SK-N-MC (cell line): Measurements from ENCODE around the gene PPT2.
A peak's percentile ranks its signal among the peaks of the same experiment; 100 is the strongest.

Experiments used
- DNase-seq: peaks from one replicate; pipeline ENCODE4 v3.0.0-alpha.2; 2011; ENCODE audit warnings: low read depth, low spot score
- H3K27ac ChIP-seq: fragments of 200-600 bp; sonication (generic); 2 replicates; pipeline ENCODE4 v1.5.1; 2016; ENCODE audit warnings: mixed run types
- H3K36me3 ChIP-seq: fragments of 200-600 bp; sonication (generic); 2 replicates; pipeline ENCODE4 v1.6.1; 2017; ENCODE audit warnings: antibody characterized with exemption, low read length, mixed read lengths; ENCODE audit not compliant: insufficient read depth
- H3K4me3 ChIP-seq: fragments of 200-600 bp; sonication (generic); 2 replicates; pipeline ENCODE4 v1.5.1; 2016
- H3K9ac ChIP-seq: fragments of 200-600 bp; sonication (generic); 2 replicates; pipeline ENCODE4 v1.8.0; 2017; ENCODE audit warnings: mixed run types, mixed read lengths; ENCODE audit not compliant: insufficient read length
- H3K9me3 ChIP-seq: fragments of 200-600 bp; sonication (generic); 2 replicates; pipeline ENCODE4 v1.6.1; 2017; ENCODE audit warnings: low read depth, mild to moderate bottlenecking, antibody characterized with exemption, low read length, moderate library complexity, mixed read lengths
- EZH2 ChIP-seq: fragments of 200-600 bp; sonication (generic); IDR thresholded peaks from one replicate; pipeline ENCODE4 v1.6.1; 2017; ENCODE audit warnings: antibody characterized with exemption
- FOXP2 ChIP-seq: optimal IDR thresholded peaks from 2 replicates; pipeline ENCODE3; 2011; ENCODE audit warnings: mild to moderate bottlenecking, moderate library complexity; ENCODE audit not compliant: insufficient read depth; ENCODE audit errors: extremely low read length, control extremely low read depth
- POLR2AphosphoS5 ChIP-seq: IDR thresholded peaks from 2 replicates; pipeline ENCODE4 v1.6.1; 2012; ENCODE audit warnings: mild to moderate bottlenecking, low read depth, low read length, borderline replicate concordance

PPT2 gene

DNA sequence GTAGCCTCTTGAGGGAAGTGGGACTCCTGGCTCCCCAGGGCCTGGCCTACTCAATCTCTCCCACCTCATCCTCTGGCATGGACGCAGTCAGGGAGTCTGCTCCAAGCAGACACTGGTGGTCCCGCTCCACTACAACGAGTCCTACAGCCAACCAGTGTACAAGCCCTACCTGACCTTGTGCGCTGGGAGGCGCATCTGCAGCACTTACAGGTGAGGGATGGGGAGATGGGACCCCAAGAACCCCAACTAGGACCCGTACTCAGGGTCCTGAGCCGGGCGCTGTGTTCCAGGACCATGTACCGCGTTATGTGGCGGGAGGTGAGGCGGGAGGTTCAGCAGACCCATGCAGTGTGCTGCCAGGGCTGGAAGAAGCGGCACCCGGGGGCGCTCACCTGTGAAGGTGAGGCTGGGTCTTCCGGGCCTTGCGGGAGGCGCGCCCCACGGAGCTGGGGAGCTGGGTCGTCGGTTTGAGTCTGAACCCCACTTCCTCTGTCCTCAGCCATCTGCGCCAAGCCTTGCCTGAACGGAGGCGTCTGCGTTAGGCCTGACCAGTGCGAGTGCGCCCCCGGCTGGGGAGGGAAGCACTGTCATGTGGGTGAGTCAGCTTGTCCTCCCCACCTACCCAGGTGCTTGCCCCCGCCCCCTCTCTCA lies 12.6 kb downstream of the PPT2 start:
- peaks cover 47% of the 10 kb centered on the region for H3K36me3 ChIP-seq
- H3K27ac ChIP-seq, result no peak overlapping the region

GRCh38 chr6:32167154-32167760 lies 13.3 kb downstream of the PPT2 start:
- H3K4me3 ChIP-seq, result no peak overlapping the region
- H3K9ac ChIP-seq, result no peak overlapping the region
- TF ChIP-seq EZH2 (no peak), FOXP2 (no peak), POLR2AphosphoS5 (no peak)
- no peak for DNase-seq
- H3K36me3 ChIP-seq, result peaks cover 48% of the 10 kb centered on the region
- no peak overlapping the region for H3K27ac ChIP-seq
- H3K9me3 ChIP-seq, result no peaks in the 10 kb centered on the region

More for the DNA sequence above, 12.6 kb downstream of the PPT2 start:
- no peak for DNase-seq
- Histone ChIP-seq H3K4me3 (no peak overlapping the region), H3K9ac (no peak overlapping the region), H3K9me3 (no peaks in the 10 kb centered on the region)
- TF ChIP-seq POLR2AphosphoS5, result peak; percentile 1; the same call in 1 of the 2 replicates
- TF ChIP-seq EZH2, result no peak
- no peak for TF ChIP-seq FOXP2

- TF ChIP-seq POLR2AphosphoS5 (no peak), FOXP2 (no peak), EZH2 (no peak)
- Histone ChIP-seq H3K9me3 (no peaks in the 10 kb centered on the region), H3K36me3 (peaks cover 47% of the 10 kb centered on the region), H3K4me3 (no peak overlapping the region), H3K27ac (peak overlapping the region; percentile 22; the same call in 1 of the 2 replicates), H3K9ac (no peak overlapping the region)
- no peak for DNase-seq
These were observed 13.9 kb downstream of the PPT2 start for GRCh38 chr6:32167761-32168262.

- Histone ChIP-seq H3K36me3 (peaks cover 45% of the 10 kb centered on the region), H3K9ac (no peak overlapping the region), H3K9me3 (no peaks in the 10 kb centered on the region), H3K4me3 (no peak overlapping the region), H3K27ac (0 out of 2 replicates have a peak overlapping the region, but pooled peaks have one; percentile 22)
- no peak for TF ChIP-seq EZH2
- no peak for TF ChIP-seq FOXP2
- TF ChIP-seq POLR2AphosphoS5, result no peak
- no peak for DNase-seq
These were observed 14.4 kb downstream of the PPT2 start for GRCh38 chr6:32168350-32168749.

DNA sequence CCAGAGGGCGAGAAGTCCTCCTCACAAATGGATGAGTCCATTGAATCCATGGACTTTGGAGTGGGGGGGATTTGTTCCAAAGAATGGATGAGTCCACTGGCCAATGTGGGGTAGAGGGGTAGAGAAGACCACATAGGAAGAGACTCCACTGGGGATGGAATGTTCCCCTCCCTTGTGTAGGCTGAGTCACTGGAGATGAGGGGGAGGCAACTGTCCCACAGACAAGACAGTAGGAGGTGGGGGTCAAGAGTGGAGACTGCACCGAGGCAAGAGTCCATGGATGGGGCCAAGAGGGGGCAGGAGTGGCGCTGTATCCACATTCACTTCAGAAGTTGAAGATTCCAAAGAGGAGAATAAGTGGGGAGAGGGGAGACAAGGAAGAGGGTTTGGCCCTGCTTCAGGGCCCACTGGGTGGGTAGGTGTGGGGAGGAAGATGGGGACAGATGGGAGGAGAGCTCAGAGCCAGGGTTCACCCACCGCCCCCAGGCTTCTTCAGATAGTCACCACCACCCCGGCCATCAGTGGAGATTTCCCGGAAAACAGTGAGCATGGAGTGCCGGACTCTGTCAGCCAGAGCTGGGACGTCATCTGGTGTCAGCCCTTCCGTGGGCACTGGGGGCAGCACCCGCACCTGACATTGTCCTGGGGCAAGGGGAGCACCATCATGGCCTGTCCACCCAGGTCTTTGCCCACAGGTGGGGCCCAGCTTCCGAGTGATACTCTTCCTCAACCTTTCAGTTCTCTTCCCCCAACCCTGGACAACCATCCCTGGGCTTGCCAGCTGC lies 15.1 kb downstream of the PPT2 start:
- TF ChIP-seq FOXP2 (no peak), EZH2 (no peak), POLR2AphosphoS5 (peak; percentile 15; the same call in 1 of the 2 replicates)

DNA sequence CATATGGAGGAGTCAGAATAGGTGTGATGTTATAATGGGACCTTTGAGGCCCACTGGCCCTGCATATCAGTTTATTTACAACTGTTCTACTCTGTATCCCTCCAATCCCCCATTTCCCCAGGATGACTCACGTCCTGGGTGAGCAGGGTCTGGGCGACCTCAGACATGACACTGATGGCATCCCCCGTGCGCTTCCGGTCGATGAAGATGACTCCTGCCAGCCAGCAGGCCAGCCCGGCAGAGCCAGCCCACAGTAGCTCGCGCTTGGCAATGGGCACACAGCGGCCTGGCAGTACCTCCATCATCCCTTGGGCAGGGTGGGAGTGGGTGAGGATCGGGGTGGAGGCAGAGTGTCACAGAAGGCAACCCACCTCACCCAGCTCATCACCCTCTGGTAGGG lies 16.4 kb downstream of the PPT2 start:
- H3K36me3 ChIP-seq, result peaks cover 45% of the 10 kb centered on the region
- H3K9ac ChIP-seq, result no peak overlapping the region
- TF ChIP-seq POLR2AphosphoS5 (no peak), EZH2 (no peak), FOXP2 (no peak)

More for the DNA sequence above, 15.1 kb downstream of the PPT2 start:
- no peak overlapping the region for H3K27ac ChIP-seq
- no peaks in the 10 kb centered on the region for H3K9me3 ChIP-seq
- H3K36me3 ChIP-seq, result peaks cover 45% of the 10 kb centered on the region
- no peak for DNase-seq
- H3K9ac ChIP-seq, result no peak overlapping the region
- no peak overlapping the region for H3K4me3 ChIP-seq

GRCh38 chr6:32171234-32171633 lies 17.3 kb downstream of the PPT2 start:
- no peak overlapping the region for H3K27ac ChIP-seq
- TF ChIP-seq POLR2AphosphoS5 (no peak), EZH2 (no peak), FOXP2 (no peak)
- no peak overlapping the region for H3K4me3 ChIP-seq
- no peak for DNase-seq
- H3K9me3 ChIP-seq, result no peaks in the 10 kb centered on the region
- no peak overlapping the region for H3K9ac ChIP-seq
- peaks cover 45% of the 10 kb centered on the region for H3K36me3 ChIP-seq

More for the DNA sequence above, 16.4 kb downstream of the PPT2 start:
- Histone ChIP-seq H3K4me3 (no peak overlapping the region), H3K27ac (no peak overlapping the region), H3K9me3 (no peaks in the 10 kb centered on the region)
- no peak for DNase-seq
